Measurements from ENCODE around the gene LIPH.

- no peak for TF ChIP-seq EZH2 (IDR thresholded peaks at IDR 0.05; ENCODE audit: low read depth, low read length, severe bottlenecking)
- TF ChIP-seq RXRA (IDR thresholded peaks at IDR 0.05; ENCODE audit: insufficient read depth, low read depth, low read length), result no peak
- no peak for TF ChIP-seq HDAC2 (IDR thresholded peaks at IDR 0.05; ENCODE audit: borderline replicate concordance in 1 of 2, low read depth in 2 of 2, low read length in 2 of 2)
- TF ChIP-seq POLR2A (IDR thresholded peaks at IDR 0.05; ENCODE audit: control extremely low read depth in 1 of 2, low read depth in 2 of 2, low read length in 2 of 2), result 0 out of 3 replicates have a peak, but pooled peaks of 1 of the 2 experiments have one; percentile 20
- no peak for TF ChIP-seq GABPA (IDR thresholded peaks at IDR 0.05; ENCODE audit: borderline replicate concordance, insufficient read depth, low read length)
- 0 out of 2 replicates have a peak, but pooled peaks have one; percentile 30 for TF ChIP-seq POLR2AphosphoS5 (IDR thresholded peaks at IDR 0.05; ENCODE audit: low read depth, low read length)
- no peak for TF ChIP-seq EP300 (IDR thresholded peaks at IDR 0.05; ENCODE audit: borderline replicate concordance in 1 of 2, low read depth in 2 of 2, low read length in 2 of 2)
- TF ChIP-seq CTCF (IDR thresholded peaks at IDR 0.05; ENCODE audit: control extremely low read depth in 1 of 3, insufficient read depth in 1 of 3, low read depth in 1 of 3, low read length in 3 of 3), result no peak
- no peak for TF ChIP-seq CHD2 (IDR thresholded peaks at IDR 0.05; ENCODE audit: low read length)
Observed at GRCh38 chr3:185583925-185584324, 31.5 kb upstream of the LIPH start.

All from H1 (cell line).